ENCODE measurements around the gene TGM6. TPM values are rescaled to one million over a fixed set of nuclear protein-coding genes. Genes with fewer than 3 reads are reported as not detected.

Gene TGM6
- polyA plus RNA-seq, 5 donors: not detected

DNA sequence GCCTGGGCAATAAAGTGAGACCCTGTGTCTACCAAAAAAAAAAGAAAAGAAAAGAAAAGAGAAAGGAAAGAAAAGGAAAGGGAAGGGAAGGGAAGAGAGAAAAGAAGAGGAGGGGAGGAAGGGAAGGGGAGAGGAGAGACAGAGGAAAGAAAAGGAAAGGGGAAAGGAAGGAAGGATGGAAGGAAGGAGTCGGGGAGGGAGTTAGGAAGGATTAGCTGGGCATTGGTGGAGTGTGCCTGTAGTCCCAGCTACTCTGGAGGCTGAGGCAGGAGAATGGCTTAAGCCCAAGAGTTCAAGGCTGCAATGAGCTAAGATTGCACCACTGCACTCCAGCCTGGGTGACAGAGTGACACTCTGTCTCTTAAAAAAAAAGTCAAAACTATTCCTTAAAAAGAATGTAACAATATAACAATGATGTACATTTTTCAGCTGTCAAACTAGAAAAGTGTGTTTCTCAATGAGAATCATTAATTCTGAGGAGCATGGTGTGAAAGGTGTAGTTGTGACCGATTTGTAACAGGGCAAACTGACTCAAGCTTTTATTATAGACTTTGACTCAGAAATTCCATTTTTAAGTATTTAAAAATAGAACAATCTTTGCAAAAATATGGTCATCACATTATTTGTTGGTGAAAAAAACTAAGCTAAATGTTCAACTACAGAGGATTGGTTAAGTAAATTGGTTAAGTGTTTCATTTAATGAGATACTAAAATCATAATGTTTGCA lies 75.2 kb downstream of the TGM6 start:
- no peak for DNase-seq

DNA sequence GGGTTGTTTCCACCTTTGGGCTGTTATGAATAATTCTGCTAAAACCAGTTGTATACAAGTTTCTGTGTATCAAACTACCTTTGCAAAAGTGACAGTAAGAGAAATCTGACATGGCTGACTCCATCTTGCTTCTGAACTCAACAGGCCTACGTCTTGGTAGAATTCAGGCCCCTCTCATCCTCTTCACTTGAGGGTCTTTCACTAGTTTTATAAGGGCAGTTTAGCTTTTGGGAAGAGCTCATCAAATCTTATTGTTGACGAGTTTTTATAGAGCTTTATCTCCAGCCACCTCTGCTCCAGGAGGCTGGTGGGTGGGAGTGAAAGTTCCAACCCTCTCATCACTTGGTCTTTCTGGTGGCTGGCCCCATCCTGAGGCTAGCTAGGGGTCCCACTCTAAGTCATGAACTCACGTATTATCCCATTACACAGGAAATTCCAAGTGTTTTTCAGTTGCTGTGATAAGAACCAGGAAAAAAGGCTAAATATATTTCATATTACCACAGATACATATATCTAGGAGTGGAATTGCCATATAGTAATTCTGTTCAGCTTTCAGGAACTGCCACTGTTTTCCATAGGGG lies 78.3 kb downstream of the TGM6 start:
- no peak for DNase-seq

DNA sequence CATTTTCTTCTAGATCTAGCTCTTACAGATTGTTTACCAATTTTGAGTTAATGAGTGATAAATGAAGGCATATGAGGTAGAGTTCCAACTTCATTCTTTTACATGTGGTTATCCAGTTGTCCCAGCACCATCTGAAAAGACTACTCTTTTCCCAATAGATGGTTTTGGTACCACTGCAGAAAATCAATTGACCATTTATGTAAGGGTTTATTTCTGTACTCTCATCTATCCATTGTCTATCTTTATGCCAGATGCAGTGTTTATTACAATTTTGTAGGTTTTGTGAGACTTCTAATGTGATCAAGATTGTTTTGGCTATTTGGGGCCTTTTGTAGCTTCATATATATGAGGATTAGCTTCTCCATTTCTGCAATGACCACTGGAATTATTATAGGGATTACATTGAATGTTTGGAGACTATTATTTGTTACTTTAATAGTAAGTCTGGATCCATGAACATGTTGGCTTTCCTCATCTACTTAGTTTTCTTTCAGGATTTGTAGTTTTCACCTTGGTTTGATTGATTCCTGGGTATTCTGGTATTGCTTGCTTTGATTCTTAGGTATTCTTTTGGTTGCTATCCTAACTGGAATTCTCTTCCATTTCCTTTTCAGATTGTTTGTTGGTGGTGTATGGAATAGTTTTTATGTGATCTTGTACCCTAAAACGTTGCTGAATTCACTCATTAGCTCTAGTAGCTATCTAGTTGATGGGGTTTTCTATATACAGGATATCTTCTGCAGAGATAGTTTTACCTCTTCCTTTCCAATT lies 79.5 kb downstream of the TGM6 start:
- no peak for DNase-seq

DNA sequence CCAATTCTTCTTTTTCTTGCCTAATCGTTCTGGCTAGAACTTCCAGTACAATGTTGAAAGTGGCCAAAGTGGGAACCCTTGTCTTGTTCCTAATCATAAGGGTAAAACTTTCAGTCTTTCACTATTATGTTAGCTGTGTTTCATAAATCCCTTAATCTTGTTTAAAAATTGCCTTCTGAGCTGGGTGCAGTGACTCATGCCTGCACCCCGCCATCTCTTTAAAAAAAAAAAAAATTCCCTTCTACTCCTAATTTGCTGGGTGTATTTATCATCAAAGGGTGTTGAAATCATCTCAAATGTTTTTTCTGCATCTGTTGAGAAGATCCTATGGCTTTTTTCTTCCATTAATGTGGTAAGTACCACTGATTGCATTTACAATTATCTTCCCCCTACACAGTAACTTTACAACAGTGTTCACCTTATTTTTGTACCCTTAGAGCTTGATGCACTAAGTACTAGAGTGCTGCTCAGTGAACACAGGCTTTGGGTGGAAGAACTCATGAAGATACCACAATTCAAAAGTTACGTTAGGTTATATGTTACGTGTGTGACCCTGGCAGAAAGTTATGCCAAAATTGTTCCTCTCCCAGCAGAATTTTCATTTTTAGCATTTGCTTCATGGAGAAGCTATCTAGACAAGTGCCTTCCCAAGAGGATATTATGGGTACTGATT lies 80.2 kb downstream of the TGM6 start:
- DNase-seq: no peak

DNA sequence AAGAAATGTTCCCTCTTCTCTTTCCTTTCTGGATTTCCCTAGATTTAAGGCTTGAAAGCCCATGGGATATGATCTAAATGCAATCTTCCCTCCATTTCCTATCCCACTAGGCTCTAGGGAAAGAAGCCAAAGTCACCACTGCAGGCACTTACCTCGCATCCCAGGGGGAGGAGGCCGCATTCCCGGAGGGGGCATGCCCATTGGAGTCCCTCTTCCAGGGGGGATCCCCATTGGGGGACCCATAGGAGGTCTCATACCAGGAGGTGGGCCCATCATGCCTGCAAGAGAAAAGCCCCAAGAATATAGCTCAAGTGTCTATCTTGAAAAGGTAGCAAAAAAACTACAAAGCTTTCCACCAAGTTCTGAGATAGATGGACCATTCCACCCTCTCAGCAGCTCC lies 81.8 kb downstream of the TGM6 start:
- no peak for DNase-seq

DNA sequence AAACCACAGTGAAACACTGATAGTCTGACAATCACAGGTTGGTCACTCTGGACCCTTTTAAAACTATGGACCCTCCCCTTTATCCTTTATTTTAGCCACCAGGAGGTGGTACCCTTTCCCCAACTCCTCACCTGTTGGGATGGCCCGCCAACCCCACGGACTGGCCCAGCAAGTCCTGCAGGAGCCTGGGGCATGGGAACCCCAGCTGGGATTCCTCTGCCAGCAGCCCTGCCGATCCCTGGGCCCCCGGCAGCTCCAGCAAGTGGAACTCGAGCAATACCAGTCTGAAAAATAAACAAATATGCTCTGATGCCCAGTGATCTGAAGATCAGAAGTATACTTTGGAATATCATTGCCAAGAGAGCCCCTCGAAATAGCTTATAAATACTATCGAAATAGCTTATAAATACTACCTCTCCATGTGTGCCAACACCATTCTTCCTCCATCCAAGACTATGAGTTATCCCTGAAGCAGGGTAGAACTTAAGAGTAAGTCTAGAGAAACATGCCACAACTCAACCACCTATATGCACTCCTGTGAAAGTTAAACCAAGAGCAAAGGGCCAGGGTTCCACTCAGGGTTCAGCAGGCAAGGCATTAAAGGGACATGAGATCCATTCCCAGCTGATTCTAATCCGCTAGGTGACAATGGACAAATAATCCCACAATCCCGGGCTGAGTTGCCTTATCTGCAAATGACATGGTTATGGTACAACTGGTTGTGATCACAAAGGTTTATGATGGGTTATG lies 83.1 kb downstream of the TGM6 start:
- no peak for DNase-seq

DNA sequence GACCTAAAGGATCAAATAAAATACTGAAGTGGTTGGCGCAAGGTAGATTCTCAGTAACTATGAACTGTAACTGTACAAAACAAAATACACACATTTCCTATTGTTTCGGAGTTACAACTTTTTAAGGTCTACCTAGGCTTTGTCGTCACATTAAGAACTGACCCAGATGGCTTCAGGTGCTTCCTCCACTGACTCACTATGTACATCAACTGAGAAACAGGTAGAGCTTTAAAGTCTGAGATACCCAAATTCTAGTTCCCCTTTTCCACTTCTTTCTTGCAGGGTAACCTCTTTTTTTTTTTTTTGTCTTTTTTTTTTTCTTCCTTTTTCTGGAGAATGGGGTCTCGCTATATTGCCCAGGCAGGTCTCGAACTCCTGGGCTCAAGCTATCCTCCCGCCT lies 84.4 kb downstream of the TGM6 start:
- no peak for DNase-seq

DNA sequence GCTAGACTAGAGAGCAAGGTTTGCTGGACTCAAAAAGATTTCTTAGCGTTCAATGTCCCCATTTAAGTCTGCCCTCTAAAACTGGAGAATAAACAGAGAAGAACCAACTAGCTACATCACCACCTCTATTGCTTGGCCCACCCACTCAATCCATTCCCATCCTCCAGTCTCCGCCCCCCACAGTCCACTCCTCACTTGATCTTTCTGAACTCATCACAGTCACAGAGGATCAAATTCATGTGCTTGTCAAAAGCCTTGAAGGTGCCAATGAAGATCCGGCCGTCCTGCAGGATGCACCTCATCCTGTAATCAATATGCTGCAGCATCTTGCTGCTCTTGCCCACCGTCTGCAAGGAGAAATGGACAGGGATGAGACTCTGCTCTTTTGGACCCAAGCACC lies 86.7 kb downstream of the TGM6 start:
- no peak for DNase-seq

DNA sequence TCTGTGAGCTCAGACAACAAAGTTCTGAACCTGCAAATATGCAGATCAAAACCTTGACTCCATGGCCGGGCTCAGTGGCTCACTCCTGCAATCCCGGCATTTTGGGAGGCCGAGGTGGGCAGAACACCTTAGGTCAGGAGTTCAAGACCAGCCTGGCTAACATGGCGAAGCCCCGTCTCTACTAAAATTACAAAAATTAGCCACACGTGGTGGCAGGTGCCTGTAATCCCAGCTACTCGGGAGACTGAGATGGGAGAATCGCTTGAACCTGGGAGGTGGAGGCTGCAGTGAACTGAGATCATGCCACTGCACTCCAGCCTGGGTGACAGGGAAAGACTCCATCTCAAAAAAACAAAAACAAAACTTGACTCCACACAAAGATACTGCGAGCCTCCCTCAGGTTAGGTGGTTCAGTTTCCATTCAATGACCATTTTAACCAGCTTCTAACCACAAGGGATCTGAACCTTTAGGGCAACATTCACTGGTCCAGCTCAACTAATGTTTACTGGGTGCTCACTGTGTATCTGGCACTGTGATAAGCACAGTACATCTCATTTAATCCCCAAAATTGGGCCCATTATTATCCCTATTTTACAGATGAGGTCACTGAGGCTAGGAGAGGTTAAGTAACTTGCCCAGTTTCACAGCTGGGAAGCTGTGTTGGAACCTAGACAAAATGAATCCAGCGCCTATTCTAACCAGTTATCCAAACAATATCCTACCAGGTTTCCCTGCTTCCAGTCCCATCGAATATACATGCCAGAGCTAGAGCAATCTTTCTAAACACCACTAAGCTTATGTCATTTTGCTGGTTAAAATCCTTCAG lies 88.1 kb downstream of the TGM6 start:
- no peak for DNase-seq

DNA sequence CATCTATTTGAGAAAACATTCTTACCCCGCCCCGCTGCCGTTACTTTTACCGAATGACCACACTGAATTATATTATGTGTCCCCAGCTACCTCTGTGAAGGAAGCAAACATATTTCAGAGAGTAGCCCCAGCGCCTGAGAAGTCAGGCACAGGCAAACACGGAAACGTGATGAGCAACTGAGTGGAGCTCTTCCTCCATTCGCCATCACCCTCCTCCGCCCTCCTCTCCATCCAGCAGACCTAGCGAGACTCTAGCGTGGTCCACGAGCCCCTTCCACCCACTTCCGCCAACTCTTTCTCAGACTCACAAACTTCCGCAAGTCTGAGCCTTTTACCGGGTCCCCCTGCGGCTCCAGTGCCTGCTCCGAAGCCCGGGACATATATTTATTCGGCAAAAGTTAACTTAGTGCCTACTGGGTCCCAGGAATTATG lies 89.3 kb downstream of the TGM6 start:
- peak in 1 of 2 donors; percentile 40 for DNase-seq

DNA sequence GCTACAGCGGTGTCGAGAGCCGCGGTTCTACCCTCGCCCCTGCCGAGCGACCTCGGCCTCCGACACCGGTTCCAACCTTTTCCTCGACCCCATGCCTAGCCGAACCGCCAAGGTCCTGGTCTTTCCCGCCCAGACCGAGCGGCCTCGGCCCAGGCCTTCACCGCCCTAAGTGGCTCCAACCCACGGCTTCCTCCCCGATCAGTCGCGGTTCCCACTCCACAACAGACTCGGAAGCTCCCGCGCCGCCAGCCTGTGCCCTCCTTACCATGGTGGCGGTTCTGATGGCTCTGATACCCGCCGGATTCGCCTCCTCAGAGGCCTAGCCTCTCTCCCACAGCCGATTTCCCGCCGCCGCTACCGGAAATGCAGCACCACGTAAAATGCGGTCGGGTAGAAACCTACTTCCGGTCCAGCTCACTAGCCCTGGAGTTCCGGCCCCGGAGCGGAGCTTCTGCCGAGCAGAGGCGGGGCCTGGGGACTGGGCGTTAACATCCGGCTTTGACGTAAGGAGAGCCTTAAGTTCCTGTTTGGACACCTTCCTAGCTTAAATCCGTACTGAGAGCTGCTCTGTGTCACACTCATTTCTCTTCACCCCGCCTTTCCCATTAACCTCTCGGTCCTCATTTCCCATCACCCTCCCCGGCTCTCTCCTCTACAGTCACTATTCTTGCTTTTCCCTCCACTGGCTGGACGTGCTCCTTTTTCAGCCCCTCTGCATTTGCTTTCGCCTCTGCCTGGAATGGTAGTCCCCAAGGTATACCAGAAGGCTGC lies 89.9 kb downstream of the TGM6 start, which contains the start of gene SNRPB:
Gene SNRPB, minus strand, starts transcription at position 367 of the 771 bp plus-strand sequence. Its CDS starts 99 bp downstream, at position 268.
- DNase-seq: peak; percentile 96 to 98

DNA sequence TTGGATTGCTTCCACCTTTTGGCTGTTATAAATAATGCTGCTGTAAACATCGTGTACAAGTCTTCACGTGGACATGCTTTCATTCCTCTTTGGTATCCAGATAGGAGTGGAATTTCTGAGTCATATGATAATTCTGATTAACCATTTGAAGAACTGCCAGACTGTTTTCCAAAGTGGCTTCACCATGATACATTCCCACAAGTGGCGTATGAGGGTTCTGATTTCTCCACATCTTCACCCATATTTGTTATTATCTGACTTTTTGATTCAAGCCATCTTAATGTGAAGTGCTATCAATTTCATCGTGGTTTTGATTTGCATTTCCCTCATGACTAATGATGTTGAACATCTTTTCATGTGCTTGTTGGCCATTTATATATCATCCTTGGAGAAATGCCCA lies 92.8 kb downstream of the TGM6 start:
- DNase-seq: no peak

DNA sequence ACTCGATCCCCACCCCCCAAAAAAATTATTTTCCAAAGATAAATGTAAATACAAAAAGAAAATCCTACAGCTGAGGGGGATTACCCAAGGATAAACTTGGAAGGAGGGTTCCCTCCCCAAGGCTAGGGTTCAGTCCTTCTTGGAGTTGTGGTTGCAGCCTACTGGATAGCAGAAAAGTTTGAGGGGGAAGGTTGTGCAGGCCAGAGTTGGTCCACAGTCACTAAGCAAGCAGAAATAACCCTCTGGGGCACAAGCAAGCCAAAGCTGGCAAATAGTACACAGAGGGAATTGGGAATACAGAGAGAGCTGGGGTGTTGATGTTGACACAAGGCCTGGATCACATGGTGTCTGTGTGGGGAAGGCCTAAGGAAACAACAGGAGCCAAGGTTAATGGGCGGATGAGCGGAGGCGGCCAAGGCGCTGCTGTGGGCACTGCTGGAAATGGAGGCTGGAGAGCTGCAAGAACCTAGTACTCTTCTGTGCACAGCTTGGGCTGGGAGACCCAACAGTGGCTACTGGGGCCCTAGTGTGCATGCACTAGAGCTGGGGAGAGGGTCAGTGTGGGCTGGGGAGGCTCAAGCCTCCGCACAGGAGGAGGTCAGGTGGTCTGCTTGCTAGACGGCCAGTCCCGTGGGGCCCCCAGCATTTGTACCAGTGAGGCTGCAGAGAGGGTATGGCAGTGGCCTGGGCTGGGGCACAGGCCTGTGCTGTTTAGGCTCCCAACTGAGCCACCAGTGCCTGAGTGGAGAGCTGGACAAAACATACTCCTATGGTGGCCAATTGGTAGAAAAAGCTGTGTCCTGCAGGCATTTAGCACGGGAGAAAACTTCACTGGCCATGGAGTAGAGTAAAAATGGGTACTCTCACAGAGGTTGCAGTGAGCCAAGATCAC lies 95.4 kb downstream of the TGM6 start:
- DNase-seq: no peak

DNA sequence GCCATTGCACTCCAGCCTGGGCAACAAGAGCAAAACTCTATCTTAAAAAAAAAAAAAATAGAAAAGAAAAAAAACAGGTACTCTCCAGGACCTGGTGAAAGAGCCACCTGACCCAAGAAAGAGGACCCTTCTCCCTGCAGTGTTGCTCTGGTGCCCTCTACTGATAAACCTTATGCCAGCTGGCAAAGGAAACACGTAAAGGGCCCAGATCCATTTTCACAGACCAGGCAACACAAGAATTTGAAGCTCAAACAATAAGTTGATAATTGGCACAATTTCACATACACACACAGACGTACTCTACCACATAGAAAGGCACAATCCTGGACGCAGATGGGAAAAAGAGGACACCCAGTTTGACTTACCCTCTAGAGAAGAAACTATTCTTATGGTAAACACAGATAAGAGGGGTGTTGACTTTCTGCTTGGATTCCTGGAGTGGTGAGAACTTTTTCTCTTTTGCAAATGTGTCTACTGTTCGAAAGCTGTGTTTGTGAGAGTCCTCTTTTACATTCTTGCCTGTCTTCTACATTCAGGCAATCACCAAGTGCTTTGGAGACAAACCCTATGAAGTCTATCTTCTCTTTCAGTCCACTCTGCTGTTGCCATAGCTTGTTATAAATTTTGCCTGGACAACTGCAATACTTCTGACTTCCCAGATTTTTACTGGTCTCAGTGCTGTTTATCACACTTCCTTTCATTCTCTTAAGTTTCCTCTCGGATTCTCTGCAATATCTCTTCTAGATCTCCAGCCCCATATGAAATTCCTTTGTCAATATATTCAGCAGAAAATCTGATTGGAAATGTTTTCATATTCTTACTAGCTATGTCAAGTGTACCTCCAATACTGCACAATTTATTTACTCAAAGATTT lies 96.3 kb downstream of the TGM6 start:
- no peak for DNase-seq

DNA sequence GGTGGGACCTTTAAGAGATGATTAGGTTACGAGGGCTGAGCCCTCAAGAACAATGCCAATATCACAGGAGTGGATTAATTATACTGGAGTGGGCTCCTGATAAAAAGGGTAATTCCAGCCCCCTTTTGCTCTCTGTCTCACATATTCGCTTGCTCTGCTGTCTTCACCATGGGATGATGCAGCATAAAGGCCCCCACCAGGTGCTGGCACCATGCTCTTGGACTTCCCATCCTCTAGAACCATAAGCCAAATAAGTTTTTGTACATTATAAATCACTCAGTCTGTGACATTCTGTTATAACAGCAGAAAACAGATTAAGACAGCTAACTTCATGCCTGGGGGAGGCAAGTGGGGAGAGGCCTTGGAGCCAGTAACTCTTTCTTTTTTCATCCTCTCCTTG lies 99.7 kb downstream of the TGM6 start:
- DNase-seq: no peak
